Sigmoid colon (tissue), 4 donors: ENCODE measurements around the gene CREBL2.

Source experiments
- CTCF ChIP-seq, 4 experiments: fragments of 450-650 bp in 3 of 4; fragments of 200-600 bp in 1 of 4; IDR thresholded peaks; one replicate each; pipeline ENCODE4 v1.5.1; 2016 to 2019; ENCODE audit warnings: antibody characterized with exemption in 4 of 4, mild to moderate bottlenecking in 3 of 4, moderate library complexity in 2 of 4
- EP300 ChIP-seq, 4 donors: sonication (generic); formaldehyde crosslinking; IDR thresholded peaks; one replicate each; pipeline ENCODE4 v1.6.1; 2017; ENCODE audit warnings: antibody characterized with exemption in 4 of 4

DNA sequence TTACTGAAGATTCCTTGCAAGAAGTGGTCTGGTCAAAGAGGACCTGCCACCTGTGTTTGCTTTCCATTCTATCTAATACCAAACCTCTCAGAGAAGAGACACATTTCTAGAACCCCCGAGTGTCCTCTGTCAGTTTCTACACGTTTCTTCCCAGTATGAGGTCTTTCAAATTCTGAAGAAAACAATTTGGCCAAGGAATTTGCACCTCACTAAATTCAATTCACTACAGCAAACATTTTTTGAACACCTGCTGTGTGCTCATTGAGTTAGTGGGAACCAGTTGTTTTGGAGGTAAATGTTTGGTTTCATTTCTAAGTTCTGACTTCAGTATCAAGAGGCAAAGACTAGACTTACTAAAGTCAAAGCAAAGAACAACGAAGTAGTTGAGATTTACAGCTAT, 64.9 kb downstream of the CREBL2 start:
- TF ChIP-seq CTCF (IDR thresholded peaks at IDR 0.05) = no peak
- no peak for TF ChIP-seq EP300 (IDR thresholded peaks at IDR 0.05)
